WI38 (cell line): ENCODE results near the gene SETBP1.

Source experiments
- H3K4me3 ChIP-seq: 2 replicates; pipeline ENCODE4 v1.5.1; 2011; ENCODE audit warnings: low read depth, mild to moderate bottlenecking, control low read depth, low read length
- CTCF ChIP-seq: IDR thresholded peaks from 2 replicates; pipeline ENCODE4 v1.5.1; 2012; ENCODE audit warnings: low read depth, mild to moderate bottlenecking, control low read depth, low read length

Gene SETBP1

GRCh38 chr18:44866103-44866502, 185.4 kb downstream of the SETBP1 start:
- TF ChIP-seq CTCF = no peak

GRCh38 chr18:44869533-44869932, 188.8 kb downstream of the SETBP1 start:
- TF ChIP-seq CTCF = no peak
- no peak overlapping the region for H3K4me3 ChIP-seq

More at GRCh38 chr18:44866103-44866502, 185.4 kb downstream of the SETBP1 start:
- H3K4me3 ChIP-seq = no peak overlapping the region

- no peak for TF ChIP-seq CTCF
Measured at GRCh38 chr18:44870631-44871502, 190.2 kb downstream of the SETBP1 start.

GRCh38 chr18:44871771-44872170, 191.1 kb downstream of the SETBP1 start:
- no peak overlapping the region for H3K4me3 ChIP-seq
- TF ChIP-seq CTCF = no peak

More at GRCh38 chr18:44870631-44871502, 190.2 kb downstream of the SETBP1 start:
- H3K4me3 ChIP-seq = no peak overlapping the region

- no peak overlapping the region for H3K4me3 ChIP-seq
- TF ChIP-seq CTCF = no peak
Measured at GRCh38 chr18:44876024-44876423, 195.3 kb downstream of the SETBP1 start.

GRCh38 chr18:44876755-44877154, 196.1 kb downstream of the SETBP1 start:
- TF ChIP-seq CTCF = no peak
- no peak overlapping the region for H3K4me3 ChIP-seq

- H3K4me3 ChIP-seq = no peak overlapping the region
- TF ChIP-seq CTCF = no peak
Measured at GRCh38 chr18:44878335-44878734, 197.6 kb downstream of the SETBP1 start.
